HG03575 (cell line): ENCODE results near the gene NOTO.

ENCODE experiments used
- ATAC-seq: cut with Tn5 transposase; IDR thresholded peaks from one replicate; pipeline ENCODE4 v1.9.1; 2021; ENCODE audit not compliant: unreplicated experiment, insufficient number of reproducible peaks, low FRiP score; ENCODE audit errors: extremely low read depth

NOTO gene

GRCh38 chr2:73228631-73229030, 26.3 kb downstream of the NOTO start:
- ATAC-seq: no peak

- ATAC-seq: no peak
Observed at GRCh38 chr2:73232403-73233153, 30.2 kb downstream of the NOTO start.

GRCh38 chr2:73233154-73233931, 31.0 kb downstream of the NOTO start, which contains the start of gene PRADC1:
TSS of gene PRADC1 (minus strand) at chr2:73233239. CDS start at chr2:73233160, 79 bp downstream.
- peak; percentile 92 for ATAC-seq

GRCh38 chr2:73233932-73234832, 31.8 kb downstream of the NOTO start, which contains the start of gene CCT7:
TSS of gene CCT7 (plus strand) at chr2:73234308. CDS start at chr2:73234379, 71 bp downstream.
- ATAC-seq: peak; percentile 30

- ATAC-seq: no peak
Observed at GRCh38 chr2:73235315-73236028, 33.1 kb downstream of the NOTO start.

GRCh38 chr2:73237168-73237567, 34.8 kb downstream of the NOTO start:
- no peak for ATAC-seq

GRCh38 chr2:73238149-73238548, 35.8 kb downstream of the NOTO start:
- no peak for ATAC-seq

- ATAC-seq: no peak
Observed at GRCh38 chr2:73238976-73239375, 36.6 kb downstream of the NOTO start.

- no peak for ATAC-seq
Observed at GRCh38 chr2:73239776-73240175, 37.4 kb downstream of the NOTO start.

GRCh38 chr2:73243884-73244570, 41.7 kb downstream of the NOTO start:
- ATAC-seq: no peak

GRCh38 chr2:73244580-73244979, 42.2 kb downstream of the NOTO start:
- ATAC-seq: no peak

- ATAC-seq: no peak
Observed at GRCh38 chr2:73246850-73247249, 44.5 kb downstream of the NOTO start.

GRCh38 chr2:73249636-73250035, 47.3 kb downstream of the NOTO start:
- no peak for ATAC-seq

- ATAC-seq: no peak
Observed at GRCh38 chr2:73250872-73251846, 48.8 kb downstream of the NOTO start.

GRCh38 chr2:73252238-73253027, 50.1 kb downstream of the NOTO start:
- ATAC-seq: no peak

GRCh38 chr2:73253400-73253799, 51.0 kb downstream of the NOTO start:
- ATAC-seq: no peak
